IMR-90 (cell line): ENCODE measurements around the gene FRMD3. TPM values are rescaled to one million over a fixed set of nuclear protein-coding genes. Genes with fewer than 3 reads are reported as not detected.

Source experiments
- ATAC-seq: fragments of 200-7000 bp; cut with Tn5 transposase; 2 replicates; pipeline ENCODE4 v1.9.1; 2020; ENCODE audit warnings: low read depth, mild to moderate bottlenecking, moderate library complexity
- BruUV-seq: library from RNA; stranded (reverse); fragments of 400-500 nt; replicated peaks from 2 replicates; lab custom pipeline; 2021; lab: Mats Ljungman, UMichigan
- CTCF ChIA-PET: fragments of 300-600 bp; formaldehyde crosslinking; extraction: SDS; loops from one replicate; lab custom pipeline; 2021; ENCODE audit warnings: antibody characterized with exemption; lab: Yijun Ruan, JAX
- POLR2A ChIA-PET: fragments of 300-600 bp; sonication (Branson Sonifier 250); formaldehyde crosslinking; loops from one replicate; lab custom pipeline; 2022; ENCODE audit warnings: antibody characterized with exemption; ENCODE audit not compliant: unreplicated experiment; lab: Charles Lee
- DNase-seq: peaks from one replicate; pipeline ENCODE4 v3.0.0; 2013
- H2AFZ ChIP-seq: replicated peaks from 2 replicates; pipeline ENCODE3; 2013; ENCODE audit warnings: low read length, mild to moderate bottlenecking; ENCODE audit not compliant: poor library complexity
- H2AK5ac ChIP-seq: 2 replicates; pipeline ENCODE4 v1.6.1; 2013; ENCODE audit warnings: low read depth, low read length, inconsistent platforms
- H2AK9ac ChIP-seq: replicated peaks from 2 replicates; pipeline ENCODE3; 2013; ENCODE audit warnings: mild to moderate bottlenecking, low read depth, low read length, moderate library complexity; ENCODE audit not compliant: poor library complexity
- H2BK120ac ChIP-seq: 2 replicates; pipeline ENCODE4 v1.6.1; 2013; ENCODE audit warnings: low read depth, low read length, inconsistent platforms
- H2BK15ac ChIP-seq: 3 replicates; pipeline ENCODE4 v1.6.1; 2013; ENCODE audit warnings: low read depth, low read length, inconsistent platforms
- H2BK20ac ChIP-seq: 2 replicates; pipeline ENCODE4 v1.6.1; 2013; ENCODE audit warnings: low read depth, mild to moderate bottlenecking, inconsistent platforms, low read length, moderate library complexity
- H2BK5ac ChIP-seq: 2 replicates; pipeline ENCODE4 v1.6.1; 2013; ENCODE audit warnings: mild to moderate bottlenecking, low read depth, low read length, inconsistent platforms; ENCODE audit not compliant: poor library complexity, severe bottlenecking
- H3K14ac ChIP-seq: replicated peaks from 2 replicates; pipeline ENCODE4 v1.6.1; 2013; ENCODE audit warnings: low read depth, low read length, inconsistent platforms
- H3K18ac ChIP-seq: 2 replicates; pipeline ENCODE4 v1.6.1; 2013; ENCODE audit warnings: low read depth, low read length, control low read depth
- H3K23ac ChIP-seq: 2 replicates; pipeline ENCODE4 v1.6.1; 2013; ENCODE audit warnings: low read depth, low read length, inconsistent platforms
- H3K27ac ChIP-seq: 2 replicates; pipeline ENCODE4 v1.5.1; 2013; ENCODE audit warnings: mild to moderate bottlenecking, control low read depth, low read length; ENCODE audit not compliant: insufficient read depth
- H3K27me3 ChIP-seq: 2 replicates; pipeline ENCODE4 v1.6.1; 2013; ENCODE audit warnings: low read length; ENCODE audit not compliant: control insufficient read depth, insufficient read depth
- H3K36me3 ChIP-seq: 2 replicates; pipeline ENCODE4 v1.6.1; 2013; ENCODE audit warnings: low read length, mixed read lengths; ENCODE audit not compliant: control insufficient read depth, insufficient read depth
- H3K4ac ChIP-seq: 2 replicates; pipeline ENCODE4 v1.6.1; 2013; ENCODE audit warnings: low read depth, low read length, inconsistent platforms
- H3K4me1 ChIP-seq: 2 replicates; pipeline ENCODE4 v1.6.1; 2013; ENCODE audit warnings: low read length, mixed read lengths; ENCODE audit not compliant: control insufficient read depth, insufficient read depth
- H3K4me2 ChIP-seq: 2 replicates; pipeline ENCODE4 v1.6.1; 2013; ENCODE audit warnings: low read depth, mild to moderate bottlenecking, control low read depth, low read length, moderate library complexity
- H3K4me3 ChIP-seq: 2 replicates; pipeline ENCODE4 v1.5.1; 2013; ENCODE audit warnings: low read depth, mild to moderate bottlenecking, control low read depth, low read length, moderate library complexity; ENCODE audit not compliant: insufficient read depth
- H3K56ac ChIP-seq: 2 replicates; pipeline ENCODE4 v1.6.1; 2013; ENCODE audit warnings: low read length, inconsistent platforms; ENCODE audit not compliant: insufficient read depth; ENCODE audit errors: extremely low read depth
- H3K79me1 ChIP-seq, 2 experiments: 2 replicates each; pipeline ENCODE4 v1.6.1; 2013; ENCODE audit warnings: low read length in 2 of 2, inconsistent platforms in 1 of 2, low read depth in 1 of 2
- H3K9ac ChIP-seq: 2 replicates; pipeline ENCODE4 v1.6.1; 2013; ENCODE audit warnings: low read depth, low read length, control low read depth
- H3K9me1 ChIP-seq: 2 replicates; pipeline ENCODE4 v1.6.1; 2013; ENCODE audit warnings: low read length, inconsistent platforms; ENCODE audit not compliant: insufficient read depth
- H3K9me3 ChIP-seq: 2 replicates; pipeline ENCODE4 v1.6.1; 2013; ENCODE audit warnings: low read length; ENCODE audit not compliant: control insufficient read depth, insufficient read depth
- H4K20me1 ChIP-seq: 2 replicates; pipeline ENCODE4 v1.6.1; 2013; ENCODE audit warnings: low read length, inconsistent platforms; ENCODE audit not compliant: insufficient read depth
- H4K5ac ChIP-seq: 2 replicates; pipeline ENCODE4 v1.6.1; 2013; ENCODE audit warnings: mild to moderate bottlenecking, low read depth, low read length, control low read depth
- H4K8ac ChIP-seq, 2 experiments: 2 replicates each; pipeline ENCODE4 v1.6.1; 2013; ENCODE audit warnings: low read depth in 2 of 2, low read length in 2 of 2, control low read depth in 1 of 2, inconsistent platforms in 1 of 2
- H4K91ac ChIP-seq: 2 replicates; pipeline ENCODE4 v1.6.1; 2013; ENCODE audit warnings: low read depth, low read length, inconsistent platforms; ENCODE audit not compliant: insufficient read depth
- BHLHE40 ChIP-seq: fragments of 150-350 bp; IDR thresholded peaks from 2 replicates; pipeline ENCODE4 v1.6.1; 2016; ENCODE audit warnings: mild to moderate bottlenecking, low read depth, low read length
- CEBPB ChIP-seq: IDR thresholded peaks from 2 replicates; pipeline ENCODE4 v1.6.1; 2012; ENCODE audit warnings: low read depth, low read length, improper control_type of control experiment
- CTCF ChIP-seq: conservative IDR thresholded peaks from 2 replicates; pipeline ENCODE4 v1.5.1; 2012; ENCODE audit warnings: mild to moderate bottlenecking, low read depth, low read length, improper control_type of control experiment
- FOS ChIP-seq: fragments of 150-350 bp; IDR thresholded peaks from 2 replicates; pipeline ENCODE4 v1.6.1; 2016; ENCODE audit warnings: low read depth, low read length
- MXI1 ChIP-seq: IDR thresholded peaks from 2 replicates; pipeline ENCODE4 v1.6.1; 2012; ENCODE audit warnings: low read depth, mild to moderate bottlenecking, low read length, moderate library complexity, borderline replicate concordance
- NFE2L2 ChIP-seq: fragments of 150-350 bp; IDR thresholded peaks from 2 replicates; pipeline ENCODE4 v1.6.1; 2016; ENCODE audit warnings: low read depth, mild to moderate bottlenecking, low read length
- POLR2A ChIP-seq: IDR thresholded peaks from 2 replicates; pipeline ENCODE4 v1.6.1; 2012; ENCODE audit warnings: mild to moderate bottlenecking, low read depth, low read length
- RAD21 ChIP-seq: IDR thresholded peaks from 2 replicates; pipeline ENCODE4 v1.6.1; 2012; ENCODE audit warnings: low read length, improper control_type of control experiment
- USF2 ChIP-seq: fragments of 150-350 bp; IDR thresholded peaks from 2 replicates; pipeline ENCODE4 v1.6.1; 2017; ENCODE audit warnings: mild to moderate bottlenecking, antibody characterized with exemption, low read length, low read depth
- WGBS, 2 experiments: methylation state at CpG; one replicate each; pipeline versions ENCODE4 v1.1.5 to v1.1.7; 2013; ENCODE audit warnings: missing lambda C conversion rate in 2 of 2; ENCODE audit not compliant: insufficient read length in 1 of 2; ENCODE audit errors: extremely low coverage in 2 of 2; 5-methylcytosine and 5-hydroxymethylcytosine counted together
- dilution Hi-C: fragments of 300-500 bp; cut with HindIII; formaldehyde crosslinking; loops from one replicate; pipeline ENCODE4 v1.14.3; 2018; ENCODE audit warnings: low sequenced_read_pairs; ENCODE audit not compliant: unreplicated experiment
- in situ Hi-C: fragments of 300-500 bp; cut with MboI; formaldehyde crosslinking; loops from 3 replicates; pipeline ENCODE4 v1.14.3; 2019; ENCODE audit warnings: low sequenced_read_pairs, inconsistent platforms, mixed read lengths
- intact Hi-C: fragments of 100-400 bp; cut with micrococcal nuclease; formaldehyde crosslinking; loops from 2 replicates; pipeline ENCODE4 v1.10.0; 2022
- polyA plus RNA-seq, 3 experiments: library from polyadenylated mRNA; depleted of rRNA; stranded (reverse); fragments of >200 nt; gene quantifications; 2 replicates each; pipeline ENCODE4 v1.2.3, GENCODE V29; 2012; ENCODE audit warnings: low replicate concordance in 1 of 3
- total RNA-seq: library from RNA; depleted of rRNA; stranded (reverse); fragments of >200 nt; gene quantifications from 2 replicates; pipeline ENCODE4 v1.2.3, GENCODE V29; 2012

Gene FRMD3
- total and polyA plus RNA-seq, 2 of the 4 experiments (the other 2 are of a cell fraction): 0.02 to 0.18 TPM

- 20% methylated on average over 1 of the region's 1 CpG; no CpG with 5 or more reads in 1 of the 2 experiments for WGBS, 2 experiments
- Histone ChIP-seq H3K79me1 (no peaks in the 10 kb centered on the region), H3K56ac (no peak overlapping the region), H2BK15ac (no peak overlapping the region), H3K4ac (no peak overlapping the region), H3K27ac (no peak overlapping the region), H4K20me1 (no peaks in the 10 kb centered on the region), H3K36me3 (no peaks in the 10 kb centered on the region), H3K4me1 (no peaks in the 10 kb centered on the region), H3K18ac (no peak overlapping the region), H3K4me3 (no peak overlapping the region), H3K9ac (no peak overlapping the region), H3K14ac (no peak overlapping the region), H3K4me2 (no peak overlapping the region), H3K9me1 (no peaks in the 10 kb centered on the region), H4K91ac (no peak overlapping the region), H2AFZ (no peak overlapping the region), H2BK5ac (no peak overlapping the region), H2BK120ac (no peak overlapping the region), H2AK5ac (no peak overlapping the region), H3K27me3 (no peaks in the 10 kb centered on the region), H3K9me3 (no peaks in the 10 kb centered on the region), H4K5ac (no peak overlapping the region), H4K8ac (no peak overlapping the region), H2AK9ac (no peak overlapping the region), H3K23ac (no peak overlapping the region), H2BK20ac (no peak overlapping the region)
- no peak for TF ChIP-seq RAD21
- no peak for TF ChIP-seq POLR2A
- TF ChIP-seq NFE2L2: no peak
- TF ChIP-seq CTCF: no peak
- no peak for TF ChIP-seq USF2
- no peak for TF ChIP-seq CEBPB
- TF ChIP-seq MXI1: no peak
- TF ChIP-seq BHLHE40: no peak
- TF ChIP-seq FOS: no peak
- no peak for ATAC-seq
- ChIA-PET POLR2A (no interaction called here), CTCF (no interaction called here)
- in situ Hi-C loops: no loop called here
- no peak for DNase-seq
- BruUV-seq: no TSS peak
- dilution Hi-C loops: no loop called here
- intact Hi-C loops: no loop called here
Observed at GRCh38 chr9:83204047-83204446, 334.2 kb downstream of the FRMD3 start.
